ENCODE results near the gene PLXNC1.

PLXNC1 gene

GRCh38 chr12:94269316-94269999 is 121.1 kb downstream of the PLXNC1 start:
- H3K4me3 Mint-ChIP-seq: peak overlapping the region; percentile 64
- H3K27me3 Mint-ChIP-seq: no peaks in the 10 kb centered on the region
- peaks cover 52% of the 10 kb centered on the region for H3K4me1 Mint-ChIP-seq (ENCODE audit: low read depth)
- peak overlapping the region; percentile 79 for H3K27ac Mint-ChIP-seq
- no peaks in the 10 kb centered on the region for H3K9me3 Mint-ChIP-seq (ENCODE audit: low read depth)
- peaks cover 28% of the 10 kb centered on the region for H3K36me3 Mint-ChIP-seq

GRCh38 chr12:94271351-94271750 is 123.0 kb downstream of the PLXNC1 start:
- Mint-ChIP-seq H3K36me3 (peaks cover 20% of the 10 kb centered on the region), H3K4me3 (no peak overlapping the region), H3K9me3 (ENCODE audit: low read depth) (no peaks in the 10 kb centered on the region), H3K27ac (peak overlapping the region; percentile 1), H3K27me3 (no peaks in the 10 kb centered on the region), H3K4me1 (ENCODE audit: low read depth) (peaks cover 46% of the 10 kb centered on the region)

GRCh38 chr12:94272280-94272679 is 123.9 kb downstream of the PLXNC1 start:
- H3K4me1 Mint-ChIP-seq (ENCODE audit: low read depth): peaks cover 39% of the 10 kb centered on the region
- H3K9me3 Mint-ChIP-seq (ENCODE audit: low read depth): no peaks in the 10 kb centered on the region
- no peak overlapping the region for H3K4me3 Mint-ChIP-seq
- peak overlapping the region; percentile 3 for H3K27ac Mint-ChIP-seq
- no peaks in the 10 kb centered on the region for H3K27me3 Mint-ChIP-seq
- peaks cover 17% of the 10 kb centered on the region for H3K36me3 Mint-ChIP-seq

GRCh38 chr12:94273272-94273671 is 124.9 kb downstream of the PLXNC1 start:
- H3K36me3 Mint-ChIP-seq: peaks cover 13% of the 10 kb centered on the region
- peaks cover 30% of the 10 kb centered on the region for H3K4me1 Mint-ChIP-seq (ENCODE audit: low read depth)
- H3K9me3 Mint-ChIP-seq (ENCODE audit: low read depth): no peaks in the 10 kb centered on the region
- no peak overlapping the region for H3K4me3 Mint-ChIP-seq
- H3K27me3 Mint-ChIP-seq: no peaks in the 10 kb centered on the region
- H3K27ac Mint-ChIP-seq: no peak overlapping the region

- Mint-ChIP-seq H3K4me1 (ENCODE audit: low read depth) (peaks cover 7% of the 10 kb centered on the region), H3K36me3 (peaks cover 13% of the 10 kb centered on the region), H3K9me3 (ENCODE audit: low read depth) (no peaks in the 10 kb centered on the region), H3K27me3 (no peaks in the 10 kb centered on the region), H3K27ac (no peak overlapping the region), H3K4me3 (no peak overlapping the region)
Observed at GRCh38 chr12:94276725-94277124, 128.3 kb downstream of the PLXNC1 start.

- Mint-ChIP-seq H3K27ac (no peak overlapping the region), H3K36me3 (peaks cover 11% of the 10 kb centered on the region)
Observed at GRCh38 chr12:94277426-94278000, 129.1 kb downstream of the PLXNC1 start.

GRCh38 chr12:94280063-94280462 is 131.7 kb downstream of the PLXNC1 start:
- Mint-ChIP-seq H3K27ac (peak overlapping the region; percentile 10), H3K4me3 (no peak overlapping the region), H3K9me3 (ENCODE audit: low read depth) (no peaks in the 10 kb centered on the region), H3K36me3 (peaks cover 13% of the 10 kb centered on the region), H3K27me3 (no peaks in the 10 kb centered on the region), H3K4me1 (ENCODE audit: low read depth) (peaks cover 24% of the 10 kb centered on the region)

More at GRCh38 chr12:94277426-94278000, 129.1 kb downstream of the PLXNC1 start:
- Mint-ChIP-seq H3K27me3 (no peaks in the 10 kb centered on the region), H3K4me3 (no peak overlapping the region), H3K4me1 (ENCODE audit: low read depth) (peaks cover 10% of the 10 kb centered on the region), H3K9me3 (ENCODE audit: low read depth) (no peaks in the 10 kb centered on the region)

- Mint-ChIP-seq H3K36me3 (peaks cover 13% of the 10 kb centered on the region), H3K27me3 (no peaks in the 10 kb centered on the region), H3K4me1 (ENCODE audit: low read depth) (peaks cover 24% of the 10 kb centered on the region), H3K27ac (peak overlapping the region; percentile 86), H3K4me3 (peak overlapping the region; percentile 57), H3K9me3 (ENCODE audit: low read depth) (no peaks in the 10 kb centered on the region)
Observed at GRCh38 chr12:94282675-94283074, 134.3 kb downstream of the PLXNC1 start.

- Mint-ChIP-seq H3K27me3 (no peaks in the 10 kb centered on the region), H3K4me3 (no peak overlapping the region), H3K27ac (no peak overlapping the region), H3K36me3 (peaks cover 14% of the 10 kb centered on the region), H3K4me1 (ENCODE audit: low read depth) (peaks cover 24% of the 10 kb centered on the region), H3K9me3 (ENCODE audit: low read depth) (no peaks in the 10 kb centered on the region)
Observed at GRCh38 chr12:94284046-94284445, 135.7 kb downstream of the PLXNC1 start.

- no peak overlapping the region for H3K27ac Mint-ChIP-seq
- peaks cover 17% of the 10 kb centered on the region for H3K36me3 Mint-ChIP-seq
- no peak overlapping the region for H3K4me3 Mint-ChIP-seq
- H3K9me3 Mint-ChIP-seq (ENCODE audit: low read depth): no peaks in the 10 kb centered on the region
- H3K4me1 Mint-ChIP-seq (ENCODE audit: low read depth): peaks cover 24% of the 10 kb centered on the region
- no peaks in the 10 kb centered on the region for H3K27me3 Mint-ChIP-seq
Observed at GRCh38 chr12:94284859-94285258, 136.5 kb downstream of the PLXNC1 start.

GRCh38 chr12:94285943-94286582 is 137.7 kb downstream of the PLXNC1 start:
- Mint-ChIP-seq H3K4me3 (no peak overlapping the region), H3K9me3 (ENCODE audit: low read depth) (no peaks in the 10 kb centered on the region), H3K36me3 (peaks cover 14% of the 10 kb centered on the region), H3K4me1 (ENCODE audit: low read depth) (peaks cover 24% of the 10 kb centered on the region), H3K27me3 (no peaks in the 10 kb centered on the region), H3K27ac (no peak overlapping the region)

- Mint-ChIP-seq H3K36me3 (peaks cover 14% of the 10 kb centered on the region), H3K9me3 (ENCODE audit: low read depth) (no peaks in the 10 kb centered on the region), H3K4me3 (no peak overlapping the region), H3K4me1 (ENCODE audit: low read depth) (peaks cover 22% of the 10 kb centered on the region), H3K27me3 (no peaks in the 10 kb centered on the region), H3K27ac (no peak overlapping the region)
Observed at GRCh38 chr12:94286583-94287244, 138.3 kb downstream of the PLXNC1 start.

- H3K27me3 Mint-ChIP-seq: no peaks in the 10 kb centered on the region
- peaks cover 13% of the 10 kb centered on the region for H3K36me3 Mint-ChIP-seq
- no peaks in the 10 kb centered on the region for H3K9me3 Mint-ChIP-seq (ENCODE audit: low read depth)
- no peak overlapping the region for H3K27ac Mint-ChIP-seq
- H3K4me1 Mint-ChIP-seq (ENCODE audit: low read depth): peaks cover 16% of the 10 kb centered on the region
- H3K4me3 Mint-ChIP-seq: no peak overlapping the region
Observed at GRCh38 chr12:94287245-94287628, 138.9 kb downstream of the PLXNC1 start.

GRCh38 chr12:94289461-94290312 is 141.3 kb downstream of the PLXNC1 start:
- H3K27ac Mint-ChIP-seq: no peak overlapping the region
- H3K27me3 Mint-ChIP-seq: no peaks in the 10 kb centered on the region
- no peaks in the 10 kb centered on the region for H3K4me1 Mint-ChIP-seq (ENCODE audit: low read depth)
- peaks cover 8% of the 10 kb centered on the region for H3K36me3 Mint-ChIP-seq
- no peaks in the 10 kb centered on the region for H3K9me3 Mint-ChIP-seq (ENCODE audit: low read depth)
- H3K4me3 Mint-ChIP-seq: no peak overlapping the region

All from activated naive CD8-positive, alpha-beta T cell (primary cell).